DOHH2 (cell line): ENCODE measurements around the gene CISD3.

Source experiments
- H3F3A ChIP-seq: fragments of 200-600 bp; sonication (generic), shearing (Covaris generic); 2 replicates; pipeline ENCODE4 v1.6.0; 2016; ENCODE audit warnings: antibody characterized with exemption, mild to moderate bottlenecking; ENCODE audit not compliant: control insufficient read depth, insufficient read depth
- H3K27ac ChIP-seq: fragments of 200-600 bp; sonication (generic); 2 replicates; pipeline ENCODE4 v1.5.1; 2014; ENCODE audit warnings: low read depth, mild to moderate bottlenecking, low read length, moderate library complexity
- H3K27me3 ChIP-seq: fragments of 200-600 bp; sonication (generic); 2 replicates; pipeline ENCODE4 v1.6.1; 2014; ENCODE audit warnings: mild to moderate bottlenecking, low read length, mixed read lengths; ENCODE audit not compliant: control insufficient read depth
- H3K36me3 ChIP-seq: fragments of 200-600 bp; sonication (generic); 2 replicates; pipeline ENCODE4 v1.6.1; 2014; ENCODE audit warnings: mild to moderate bottlenecking, low read length, moderate library complexity, mixed read lengths; ENCODE audit not compliant: control insufficient read depth
- H3K4me1 ChIP-seq: fragments of 200-600 bp; sonication (generic); 2 replicates; pipeline ENCODE4 v1.6.1; 2014; ENCODE audit warnings: mild to moderate bottlenecking, low read length, mixed read lengths; ENCODE audit not compliant: control insufficient read depth
- H3K4me2 ChIP-seq: fragments of 200-600 bp; sonication (generic); 2 replicates; pipeline ENCODE4 v1.6.0; 2014; ENCODE audit warnings: mild to moderate bottlenecking, low read length, moderate library complexity
- H3K4me3 ChIP-seq: fragments of 200-600 bp; sonication (generic); 2 replicates; pipeline ENCODE4 v1.5.1; 2014; ENCODE audit warnings: mild to moderate bottlenecking, low read length, mixed read lengths
- H3K79me2 ChIP-seq: fragments of 200-600 bp; sonication (generic); 2 replicates; pipeline ENCODE4 v1.6.1; 2014; ENCODE audit warnings: mild to moderate bottlenecking, low read length, mixed read lengths; ENCODE audit not compliant: control insufficient read depth
- H3K9me2 ChIP-seq: fragments of 200-600 bp; sonication (generic); replicated peaks from 2 replicates; pipeline ENCODE4 v1.6.1; 2014; ENCODE audit warnings: mild to moderate bottlenecking, low read length, mixed read lengths; ENCODE audit not compliant: control insufficient read depth
- H3K9me3 ChIP-seq: fragments of 200-600 bp; sonication (generic); 2 replicates; pipeline ENCODE4 v1.6.1; 2014; ENCODE audit warnings: antibody characterized with exemption, low read length, mixed read lengths; ENCODE audit not compliant: control insufficient read depth, insufficient read depth
- H4K20me1 ChIP-seq: fragments of 200-600 bp; sonication (generic); 2 replicates; pipeline ENCODE4 v1.6.0; 2014; ENCODE audit warnings: low read depth, mild to moderate bottlenecking, antibody characterized with exemption, low read length, moderate library complexity; ENCODE audit not compliant: control insufficient read depth, insufficient read depth
- EZH2phosphoT487 ChIP-seq: fragments of 200-600 bp; sonication (generic); IDR thresholded peaks from 2 replicates; pipeline ENCODE4 v1.6.1; 2017; ENCODE audit warnings: borderline replicate concordance, mild to moderate bottlenecking, antibody characterized with exemption, low read length, moderate library complexity, mixed read lengths
- TF ChIP-seq, protein P1 (sequence below): fragments of 200-600 bp; sonication (generic); IDR thresholded peaks from one replicate; pipeline ENCODE4 v1.5.1; 2014; ENCODE audit warnings: antibody characterized with exemption, mild to moderate bottlenecking, low read depth, low read length; ENCODE audit not compliant: poor library complexity, severe bottlenecking

Gene CISD3

DNA sequence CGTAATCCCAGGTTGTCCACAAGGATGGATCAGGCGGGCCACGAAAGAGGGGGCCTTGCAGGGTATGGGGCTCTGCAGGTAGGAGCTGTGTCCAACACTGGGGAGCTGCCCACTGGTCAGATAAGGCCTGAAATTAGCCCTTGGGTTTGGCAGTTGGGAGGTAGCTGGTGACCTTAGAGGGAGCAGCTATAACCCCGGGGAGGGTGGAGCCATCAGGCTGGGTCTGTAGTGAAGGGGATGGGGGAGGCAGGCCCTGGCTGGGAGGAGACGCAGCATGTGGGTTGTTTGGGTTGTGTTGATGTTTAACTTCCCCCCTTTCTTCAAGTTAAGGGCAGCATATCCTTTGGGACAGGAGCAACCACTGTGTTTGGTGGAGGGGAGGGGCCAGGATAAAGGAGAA is 19.2 kb upstream of the CISD3 start:
- Histone ChIP-seq H3K79me2 (peaks cover 25% of the 10 kb centered on the region), H4K20me1 (peaks cover 7% of the 10 kb centered on the region), H3F3A (no peaks in the 10 kb centered on the region; the same call in 1 of the 2 replicates), H3K9me2 (no peaks in the 10 kb centered on the region), H3K4me2 (no peak overlapping the region), H3K9me3 (no peaks in the 10 kb centered on the region), H3K36me3 (peaks cover 91% of the 10 kb centered on the region), H3K4me1 (peaks cover 17% of the 10 kb centered on the region), H3K27ac (no peak overlapping the region), H3K4me3 (no peak overlapping the region), H3K27me3 (no peaks in the 10 kb centered on the region)
- TF ChIP-seq, protein P1, sequence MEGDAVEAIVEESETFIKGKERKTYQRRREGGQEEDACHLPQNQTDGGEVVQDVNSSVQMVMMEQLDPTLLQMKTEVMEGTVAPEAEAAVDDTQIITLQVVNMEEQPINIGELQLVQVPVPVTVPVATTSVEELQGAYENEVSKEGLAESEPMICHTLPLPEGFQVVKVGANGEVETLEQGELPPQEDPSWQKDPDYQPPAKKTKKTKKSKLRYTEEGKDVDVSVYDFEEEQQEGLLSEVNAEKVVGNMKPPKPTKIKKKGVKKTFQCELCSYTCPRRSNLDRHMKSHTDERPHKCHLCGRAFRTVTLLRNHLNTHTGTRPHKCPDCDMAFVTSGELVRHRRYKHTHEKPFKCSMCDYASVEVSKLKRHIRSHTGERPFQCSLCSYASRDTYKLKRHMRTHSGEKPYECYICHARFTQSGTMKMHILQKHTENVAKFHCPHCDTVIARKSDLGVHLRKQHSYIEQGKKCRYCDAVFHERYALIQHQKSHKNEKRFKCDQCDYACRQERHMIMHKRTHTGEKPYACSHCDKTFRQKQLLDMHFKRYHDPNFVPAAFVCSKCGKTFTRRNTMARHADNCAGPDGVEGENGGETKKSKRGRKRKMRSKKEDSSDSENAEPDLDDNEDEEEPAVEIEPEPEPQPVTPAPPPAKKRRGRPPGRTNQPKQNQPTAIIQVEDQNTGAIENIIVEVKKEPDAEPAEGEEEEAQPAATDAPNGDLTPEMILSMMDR = no peak
- no peak for TF ChIP-seq EZH2phosphoT487

DNA sequence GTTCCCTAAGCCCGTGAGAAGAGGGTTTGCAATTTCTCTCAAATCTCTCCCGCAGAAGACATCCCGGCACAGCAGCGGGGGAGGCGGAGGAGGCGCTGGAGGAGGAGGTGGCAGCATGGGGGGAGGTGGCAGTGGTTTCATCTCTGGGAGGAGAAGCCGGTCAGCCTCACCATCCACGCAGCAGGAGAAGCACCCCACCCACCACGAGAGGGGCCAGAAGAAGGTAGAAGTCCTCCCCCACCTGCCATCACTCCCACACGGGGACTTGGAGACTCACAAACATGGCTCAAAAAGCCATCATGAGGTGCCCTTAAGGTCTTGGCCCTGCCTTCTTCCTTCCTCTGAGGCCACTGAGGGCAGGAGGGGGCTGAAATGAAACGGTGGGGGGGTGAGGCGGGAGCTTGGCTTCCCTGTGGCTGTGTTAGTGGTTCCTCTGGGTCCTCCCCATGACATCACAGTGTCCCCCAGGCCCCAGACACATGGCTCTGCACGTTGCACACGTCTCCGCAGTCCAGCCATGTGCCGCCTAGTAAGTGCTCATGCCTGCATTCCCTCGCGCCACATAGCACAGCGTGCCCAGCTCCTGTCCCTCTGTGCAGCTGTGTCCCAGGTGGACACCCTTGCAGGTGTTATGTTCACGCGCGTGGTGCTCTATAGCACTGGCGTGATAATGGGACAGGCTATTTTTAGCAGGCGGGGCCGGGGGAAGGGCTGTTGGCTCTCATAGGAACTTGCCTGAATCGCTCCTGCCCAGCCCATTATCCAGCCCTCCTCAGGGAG is 18.2 kb upstream of the CISD3 start:
- H3K27ac ChIP-seq = no peak overlapping the region
- peaks cover 95% of the 10 kb centered on the region for H3K36me3 ChIP-seq
- TF ChIP-seq EZH2phosphoT487 = no peak
- TF ChIP-seq, protein P1 = no peak
- H3K27me3 ChIP-seq = no peaks in the 10 kb centered on the region
- peaks cover 11% of the 10 kb centered on the region for H3K4me1 ChIP-seq
- H3K79me2 ChIP-seq = peaks cover 15% of the 10 kb centered on the region
- H3K9me2 ChIP-seq = no peaks in the 10 kb centered on the region
- H3K9me3 ChIP-seq = no peaks in the 10 kb centered on the region
- no peaks in the 10 kb centered on the region for H3F3A ChIP-seq
- H4K20me1 ChIP-seq = peaks cover 4% of the 10 kb centered on the region; the same call in 1 of the 2 replicates
- H3K4me2 ChIP-seq = no peak overlapping the region
- no peak overlapping the region for H3K4me3 ChIP-seq

DNA sequence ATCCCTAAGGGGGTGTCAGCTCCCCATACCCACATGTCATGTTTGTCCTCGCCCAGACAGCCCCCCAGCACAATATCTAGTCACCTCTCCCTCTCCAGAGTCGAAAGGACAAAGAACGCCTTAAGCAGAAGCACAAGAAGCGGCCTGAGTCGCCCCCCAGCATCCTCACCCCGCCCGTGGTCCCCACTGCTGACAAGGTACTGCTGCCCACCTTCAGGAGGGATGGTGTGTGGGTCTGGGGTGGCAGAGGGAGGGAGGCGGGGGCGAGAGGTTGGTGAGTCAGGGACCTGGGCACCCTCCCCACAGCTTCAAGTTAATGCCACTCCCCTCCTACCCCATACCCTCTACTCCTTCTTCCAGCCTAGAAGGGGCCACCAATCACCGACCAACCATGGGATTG is 17.5 kb upstream of the CISD3 start:
- Histone ChIP-seq H3K9me2 (no peaks in the 10 kb centered on the region), H3K4me3 (no peak overlapping the region), H3K27me3 (no peaks in the 10 kb centered on the region), H3K4me2 (no peak overlapping the region), H3K79me2 (peaks cover 9% of the 10 kb centered on the region), H3K9me3 (no peaks in the 10 kb centered on the region), H3F3A (no peaks in the 10 kb centered on the region), H4K20me1 (no peaks in the 10 kb centered on the region), H3K27ac (no peak overlapping the region), H3K4me1 (peaks cover 6% of the 10 kb centered on the region), H3K36me3 (peaks cover 95% of the 10 kb centered on the region)
- TF ChIP-seq, protein P1 = no peak
- no peak for TF ChIP-seq EZH2phosphoT487
